Measurements from ENCODE around the gene KCNIP1. TPM values are rescaled to one million over a fixed set of nuclear protein-coding genes. Genes with fewer than 3 reads are reported as not detected.
A peak's percentile ranks its signal among the peaks of the same experiment; 100 is the strongest.

KCNIP1 gene
- total RNA-seq, 1 donor from 2014 or later, result not detected

DNA sequence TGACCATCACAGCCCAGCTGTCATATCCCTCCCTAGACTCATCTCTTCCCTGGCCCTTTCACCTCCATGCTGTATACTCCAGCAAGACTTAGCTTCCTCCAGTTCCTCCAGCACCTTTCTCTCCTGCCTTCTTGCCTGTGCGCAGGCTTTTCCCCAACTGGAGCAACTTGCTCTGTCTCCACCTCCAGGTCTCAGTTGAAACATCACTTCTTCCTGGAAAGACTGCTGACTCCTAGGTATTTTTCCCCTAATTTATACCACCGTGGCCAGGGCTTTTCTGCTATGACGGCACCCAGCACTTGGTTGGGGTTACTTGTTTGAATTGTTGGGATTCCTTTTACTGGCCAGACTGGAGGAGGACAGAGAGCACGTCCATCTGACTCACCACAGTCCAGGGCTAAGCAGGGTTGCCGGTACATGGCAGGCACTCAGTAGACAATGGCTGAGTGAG is 67.5 kb downstream of the KCNIP1 start:
- Mint-ChIP-seq H3K36me3 (ENCODE audit: low read depth) (no peaks in the 10 kb centered on the region), H3K27ac (no peak overlapping the region), H3K4me1 (ENCODE audit: low read depth) (peaks cover 14% of the 10 kb centered on the region), H3K9me3 (no peaks in the 10 kb centered on the region), H3K27me3 (ENCODE audit: low read depth) (peaks cover 50% of the 10 kb centered on the region), H3K4me3 (ENCODE audit: low read depth) (no peak overlapping the region)
- DNase-seq (ENCODE audit: low spot score), result no peak
- intact Hi-C loops (cut with micrococcal nuclease), result no loop called here

DNA sequence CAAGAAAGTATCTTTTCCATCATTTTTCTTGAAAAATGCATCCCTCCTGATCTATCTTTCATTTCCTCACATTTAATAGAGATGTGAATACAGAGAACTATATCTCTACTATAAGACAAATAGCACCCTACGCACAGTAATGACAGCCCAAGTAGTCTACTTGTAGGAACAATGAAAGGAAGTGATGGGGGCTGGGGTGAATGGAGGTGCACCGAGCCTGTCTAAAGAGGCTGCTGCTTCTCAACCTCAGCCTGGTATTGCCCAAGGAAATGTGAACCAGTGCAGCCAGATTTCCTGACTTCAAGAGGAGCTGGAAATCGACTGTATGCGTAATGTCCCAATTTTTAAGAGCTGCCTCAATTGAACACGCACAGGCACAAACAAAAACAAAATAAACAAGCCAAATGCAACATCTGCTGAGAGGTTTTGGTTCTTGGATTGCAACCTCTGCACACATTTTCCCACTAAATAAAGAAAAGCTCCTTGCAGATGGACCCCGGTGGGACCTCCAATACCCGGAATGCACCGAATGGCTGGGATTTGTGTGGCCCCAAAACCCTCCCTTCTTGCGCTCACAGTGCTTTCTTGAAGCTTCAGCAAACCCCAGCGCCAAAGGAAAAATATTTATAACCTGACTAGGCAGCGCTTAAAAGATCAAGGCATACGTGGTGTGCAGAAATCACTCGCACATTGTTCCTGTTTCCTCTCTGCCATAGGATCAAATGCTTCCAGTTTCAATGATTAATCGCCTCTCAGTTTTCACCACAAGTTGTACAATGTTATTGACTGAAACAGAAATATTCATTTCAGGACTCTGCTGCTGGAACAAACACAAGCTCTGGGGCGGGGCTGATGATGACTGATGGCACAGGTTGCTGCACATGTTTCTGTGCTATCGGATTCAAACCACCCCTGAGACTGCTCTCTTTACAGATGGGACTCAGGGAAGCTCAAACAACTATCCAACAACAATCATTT is 68.3 kb downstream of the KCNIP1 start:
- Mint-ChIP-seq H3K27ac (no peak overlapping the region), H3K4me1 (ENCODE audit: low read depth) (peaks cover 14% of the 10 kb centered on the region), H3K9me3 (no peaks in the 10 kb centered on the region), H3K27me3 (ENCODE audit: low read depth) (peaks cover 45% of the 10 kb centered on the region), H3K36me3 (ENCODE audit: low read depth) (no peaks in the 10 kb centered on the region), H3K4me3 (ENCODE audit: low read depth) (no peak overlapping the region)
- peak; percentile 20 for DNase-seq (ENCODE audit: low spot score)
- intact Hi-C loops (cut with micrococcal nuclease), result loop anchor here (1.0 kb wide), 2 partner anchors 25 to 105 kb away; no protein-coding TSS in a partner anchor

DNA sequence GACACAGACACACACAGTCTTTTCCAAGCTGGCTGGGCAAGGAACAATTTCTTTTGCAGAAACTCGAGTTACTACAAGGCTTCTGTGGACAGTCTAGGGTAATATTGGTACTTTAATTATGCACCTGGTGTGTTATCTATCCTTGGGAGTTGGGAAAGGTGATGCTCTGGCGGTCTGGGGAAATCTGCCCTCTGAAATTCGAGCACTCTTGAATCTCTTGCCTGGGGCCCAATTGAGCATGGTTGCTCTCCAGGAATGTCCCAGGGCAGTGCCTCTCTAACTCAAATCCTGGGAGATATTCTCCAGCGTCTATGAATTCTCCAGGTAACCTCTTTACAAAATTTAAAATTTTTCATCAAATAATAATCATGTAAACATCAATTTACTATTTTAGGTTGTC is 69.3 kb downstream of the KCNIP1 start:
- Mint-ChIP-seq H3K27ac (no peak overlapping the region), H3K9me3 (no peaks in the 10 kb centered on the region), H3K4me3 (ENCODE audit: low read depth) (no peak overlapping the region), H3K4me1 (ENCODE audit: low read depth) (peaks cover 14% of the 10 kb centered on the region), H3K36me3 (ENCODE audit: low read depth) (no peaks in the 10 kb centered on the region), H3K27me3 (ENCODE audit: low read depth) (peaks cover 46% of the 10 kb centered on the region)
- intact Hi-C loops (cut with micrococcal nuclease), result no loop called here
- no peak for DNase-seq (ENCODE audit: low spot score)

DNA sequence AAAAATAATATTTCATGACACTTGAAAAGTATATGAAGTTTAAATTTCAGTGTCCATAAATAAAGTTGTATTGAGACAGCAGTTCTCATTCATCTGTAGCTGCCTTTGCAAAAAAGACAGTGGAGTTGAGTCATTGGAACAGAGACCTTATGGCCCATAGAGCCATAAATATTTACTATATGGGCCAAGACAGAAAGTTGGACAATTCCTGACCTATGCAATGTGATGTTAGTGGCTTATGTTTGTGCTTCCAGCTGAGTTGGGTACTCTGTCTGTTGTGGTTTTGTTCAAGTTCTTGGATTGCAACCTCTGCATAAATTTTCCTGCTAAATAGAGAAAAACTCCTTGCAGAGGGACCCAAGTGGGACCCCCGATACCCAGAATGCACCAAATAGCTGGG is 69.8 kb downstream of the KCNIP1 start:
- H3K36me3 Mint-ChIP-seq (ENCODE audit: low read depth), result no peaks in the 10 kb centered on the region
- intact Hi-C loops (cut with micrococcal nuclease), result no loop called here
- no peak overlapping the region for H3K27ac Mint-ChIP-seq
- DNase-seq (ENCODE audit: low spot score), result no peak
- H3K4me3 Mint-ChIP-seq (ENCODE audit: low read depth), result no peak overlapping the region
- H3K9me3 Mint-ChIP-seq, result peaks cover 4% of the 10 kb centered on the region
- H3K27me3 Mint-ChIP-seq (ENCODE audit: low read depth), result peaks cover 52% of the 10 kb centered on the region
- H3K4me1 Mint-ChIP-seq (ENCODE audit: low read depth), result peaks cover 14% of the 10 kb centered on the region

DNA sequence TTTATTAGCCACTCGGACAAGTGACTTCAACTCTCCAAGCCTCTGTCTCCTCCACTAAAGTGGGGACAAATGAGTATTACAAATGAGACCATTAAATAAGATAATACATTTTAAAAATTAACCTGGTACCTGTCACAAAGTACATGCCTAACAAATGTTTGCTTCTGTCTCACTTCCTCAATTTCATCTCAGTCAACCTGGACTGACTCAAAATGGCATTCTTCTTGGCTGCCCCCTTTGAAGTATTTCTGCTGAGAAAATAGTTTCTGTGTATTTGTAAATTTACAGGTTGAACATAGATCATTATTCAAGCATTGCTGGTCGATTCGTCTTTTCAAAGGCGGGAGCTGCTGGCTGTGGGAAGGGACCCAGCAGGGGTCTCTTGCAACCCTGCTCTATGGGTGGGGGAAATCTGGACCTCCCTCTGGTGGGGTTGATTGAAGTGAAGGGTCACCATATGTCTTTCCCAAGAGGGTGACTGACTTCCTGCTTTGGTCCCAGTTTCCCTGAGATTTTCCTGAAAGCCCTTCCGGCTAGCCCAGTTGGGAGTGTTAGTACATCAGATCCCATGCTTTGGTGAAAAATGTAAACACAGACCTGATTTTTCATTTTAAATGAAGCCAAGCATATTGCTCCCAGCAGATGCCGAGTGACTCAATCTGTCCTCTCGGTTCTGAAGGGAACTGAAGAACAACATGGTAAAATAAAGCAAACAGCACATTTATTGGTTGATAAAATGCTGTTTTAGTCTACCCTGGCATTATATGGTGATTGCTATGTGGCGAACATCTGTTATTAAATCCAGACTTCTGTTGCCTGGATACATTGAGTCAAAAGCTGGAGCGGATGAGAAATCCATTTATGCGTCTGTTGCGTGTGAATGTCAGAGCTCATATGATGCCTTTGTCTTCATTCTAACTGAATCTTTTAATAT is 73.0 kb downstream of the KCNIP1 start:
- no peak overlapping the region for H3K27ac Mint-ChIP-seq
- H3K27me3 Mint-ChIP-seq (ENCODE audit: low read depth), result peaks cover 31% of the 10 kb centered on the region
- H3K4me1 Mint-ChIP-seq (ENCODE audit: low read depth), result peaks cover 8% of the 10 kb centered on the region
- intact Hi-C loops (cut with micrococcal nuclease), result no loop called here
- peaks cover 7% of the 10 kb centered on the region for H3K9me3 Mint-ChIP-seq
- H3K4me3 Mint-ChIP-seq (ENCODE audit: low read depth), result no peak overlapping the region
- DNase-seq (ENCODE audit: low spot score), result no peak
- H3K36me3 Mint-ChIP-seq (ENCODE audit: low read depth), result no peaks in the 10 kb centered on the region

DNA sequence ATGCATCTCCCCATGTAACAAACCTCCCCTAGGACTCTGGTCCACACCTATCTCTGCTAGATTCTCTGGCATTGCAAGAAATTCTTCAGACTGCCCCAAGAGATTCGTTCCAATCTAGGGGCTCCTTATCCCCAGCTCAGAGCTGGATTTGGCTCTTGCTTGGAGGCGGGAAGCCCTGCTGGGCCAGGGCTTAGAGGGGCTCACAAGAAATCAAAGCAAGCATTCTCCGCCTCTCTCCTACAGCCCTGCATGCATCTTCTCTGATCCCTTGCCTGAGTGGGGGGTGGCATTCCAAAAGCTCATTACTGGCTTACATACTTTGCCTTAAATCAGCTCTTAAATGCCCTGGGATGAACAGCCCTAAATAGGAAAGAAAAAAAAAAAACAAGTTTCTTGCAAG is 75.8 kb downstream of the KCNIP1 start:
- Mint-ChIP-seq H3K4me1 (ENCODE audit: low read depth) (no peaks in the 10 kb centered on the region), H3K4me3 (ENCODE audit: low read depth) (no peak overlapping the region), H3K36me3 (ENCODE audit: low read depth) (no peaks in the 10 kb centered on the region), H3K27ac (no peak overlapping the region), H3K27me3 (ENCODE audit: low read depth) (peaks cover 26% of the 10 kb centered on the region), H3K9me3 (peaks cover 7% of the 10 kb centered on the region)
- intact Hi-C loops (cut with micrococcal nuclease), result no loop called here
- no peak for DNase-seq (ENCODE audit: low spot score)

DNA sequence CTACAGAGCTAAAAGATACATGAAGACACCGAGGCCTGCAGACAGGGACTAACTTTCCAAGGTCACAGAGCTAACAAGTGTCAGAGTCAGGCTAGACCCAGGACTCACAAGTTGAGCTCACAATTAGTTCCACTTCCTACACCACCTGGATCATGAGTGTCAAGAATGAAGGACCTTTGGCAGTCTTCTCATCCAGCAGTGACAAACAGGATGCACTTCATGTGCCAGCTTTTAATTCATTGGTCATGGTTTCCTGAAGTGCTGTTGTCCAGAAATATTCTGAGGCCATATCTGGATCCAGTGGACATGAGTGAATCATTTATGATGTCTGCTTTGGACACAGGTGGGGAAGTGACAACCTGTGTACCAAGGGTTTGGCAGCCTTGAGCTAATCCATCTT is 77.4 kb downstream of the KCNIP1 start:
- Mint-ChIP-seq H3K27me3 (ENCODE audit: low read depth) (peaks cover 18% of the 10 kb centered on the region), H3K36me3 (ENCODE audit: low read depth) (no peaks in the 10 kb centered on the region), H3K4me3 (ENCODE audit: low read depth) (no peak overlapping the region), H3K9me3 (peaks cover 7% of the 10 kb centered on the region), H3K27ac (no peak overlapping the region), H3K4me1 (ENCODE audit: low read depth) (no peaks in the 10 kb centered on the region)
- intact Hi-C loops (cut with micrococcal nuclease), result no loop called here
- DNase-seq (ENCODE audit: low spot score), result no peak

DNA sequence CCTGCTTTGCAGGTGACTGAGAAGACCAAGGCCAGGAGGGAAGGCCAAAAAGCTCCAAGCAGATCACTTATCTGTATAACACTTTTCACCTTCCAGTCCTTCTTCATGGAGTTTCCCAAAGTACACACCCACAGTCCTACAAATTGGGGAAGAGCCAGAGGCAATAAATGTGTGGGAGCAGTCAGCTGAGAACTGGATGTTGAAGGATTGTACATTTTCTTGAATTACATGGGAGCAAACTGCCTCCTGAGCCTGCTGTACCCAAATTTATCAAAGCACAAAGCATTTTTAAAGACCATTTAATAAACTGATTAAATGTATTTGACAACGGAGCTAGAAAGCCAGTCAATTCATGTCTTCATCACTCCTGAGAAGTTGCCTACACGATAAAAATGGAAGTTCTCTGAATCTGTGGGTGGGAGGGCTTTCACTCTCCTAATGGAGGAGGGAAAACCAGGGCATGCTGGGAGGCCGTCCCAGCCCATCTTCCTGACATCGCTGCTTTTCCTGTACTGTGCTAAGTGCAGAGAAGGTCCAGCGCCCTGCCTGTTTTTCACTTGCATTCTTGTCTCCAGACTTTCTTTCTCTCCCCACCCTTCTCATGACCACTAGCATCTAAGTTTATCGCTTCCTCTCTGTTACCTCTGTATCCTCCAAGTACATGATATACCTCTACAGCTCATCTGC is 79.0 kb downstream of the KCNIP1 start:
- Mint-ChIP-seq H3K9me3 (peaks cover 7% of the 10 kb centered on the region), H3K4me3 (ENCODE audit: low read depth) (no peak overlapping the region), H3K27me3 (ENCODE audit: low read depth) (peaks cover 15% of the 10 kb centered on the region), H3K4me1 (ENCODE audit: low read depth) (no peaks in the 10 kb centered on the region), H3K36me3 (ENCODE audit: low read depth) (no peaks in the 10 kb centered on the region), H3K27ac (no peak overlapping the region)
- intact Hi-C loops (cut with micrococcal nuclease), result no loop called here
- DNase-seq (ENCODE audit: low spot score), result no peak

DNA sequence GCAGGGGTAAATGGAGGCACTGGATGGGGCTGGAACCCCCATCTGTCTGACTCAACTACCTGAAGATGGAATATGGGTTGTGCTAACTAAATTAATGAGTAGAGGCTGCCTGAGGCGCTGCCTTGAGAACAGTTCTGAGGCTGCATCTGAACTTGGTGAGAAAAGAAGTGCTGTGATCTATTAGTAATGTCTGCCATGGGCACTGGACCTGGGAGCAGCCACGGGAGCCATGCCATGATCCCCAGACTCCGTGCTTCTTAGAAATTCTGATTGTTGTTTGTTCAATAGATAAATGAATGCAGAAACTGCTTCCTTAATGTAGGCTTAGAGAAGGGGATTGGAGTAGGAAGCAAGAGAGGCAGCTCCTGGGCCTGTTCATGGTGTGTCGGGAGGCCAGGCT is 80.2 kb downstream of the KCNIP1 start:
- DNase-seq (ENCODE audit: low spot score), result no peak
- Mint-ChIP-seq H3K4me1 (ENCODE audit: low read depth) (no peaks in the 10 kb centered on the region), H3K27me3 (ENCODE audit: low read depth) (peaks cover 4% of the 10 kb centered on the region), H3K36me3 (ENCODE audit: low read depth) (no peaks in the 10 kb centered on the region), H3K27ac (no peak overlapping the region), H3K4me3 (ENCODE audit: low read depth) (no peak overlapping the region), H3K9me3 (no peaks in the 10 kb centered on the region)
- intact Hi-C loops (cut with micrococcal nuclease), result no loop called here

DNA sequence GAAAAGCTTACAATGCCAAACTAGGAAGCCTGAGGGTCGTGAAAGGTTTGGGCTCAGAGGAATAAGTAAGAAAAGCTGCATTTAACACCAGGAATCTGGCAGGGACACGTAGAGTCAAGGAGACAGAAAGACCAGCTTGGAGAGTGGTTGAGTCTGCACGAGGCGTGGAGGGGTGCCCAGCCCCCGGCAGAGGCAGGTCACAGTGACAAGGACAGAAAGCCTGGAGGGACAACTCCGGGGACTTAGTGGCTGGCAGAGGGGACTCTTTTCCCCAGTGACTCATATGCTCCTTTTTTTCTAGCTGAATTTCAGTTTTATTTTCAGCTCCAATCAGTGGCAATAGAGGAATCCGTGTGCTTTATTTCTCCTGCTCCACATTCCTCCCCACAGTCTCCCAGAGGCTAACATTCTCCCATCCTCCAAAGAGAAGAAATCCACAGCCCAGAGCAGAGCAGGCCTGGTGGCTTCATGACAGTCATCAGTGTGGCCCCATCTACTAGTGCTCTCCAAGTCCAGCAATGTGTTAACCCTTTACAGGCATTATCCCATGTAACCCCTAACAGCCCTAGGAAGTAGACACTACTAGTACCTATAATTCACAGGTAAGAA is 80.7 kb downstream of the KCNIP1 start:
- Mint-ChIP-seq H3K36me3 (ENCODE audit: low read depth) (no peaks in the 10 kb centered on the region), H3K27me3 (ENCODE audit: low read depth) (peaks cover 4% of the 10 kb centered on the region), H3K9me3 (no peaks in the 10 kb centered on the region), H3K27ac (no peak overlapping the region), H3K4me3 (ENCODE audit: low read depth) (no peak overlapping the region), H3K4me1 (ENCODE audit: low read depth) (no peaks in the 10 kb centered on the region)
- no peak for DNase-seq (ENCODE audit: low spot score)
- intact Hi-C loops (cut with micrococcal nuclease), result no loop called here

DNA sequence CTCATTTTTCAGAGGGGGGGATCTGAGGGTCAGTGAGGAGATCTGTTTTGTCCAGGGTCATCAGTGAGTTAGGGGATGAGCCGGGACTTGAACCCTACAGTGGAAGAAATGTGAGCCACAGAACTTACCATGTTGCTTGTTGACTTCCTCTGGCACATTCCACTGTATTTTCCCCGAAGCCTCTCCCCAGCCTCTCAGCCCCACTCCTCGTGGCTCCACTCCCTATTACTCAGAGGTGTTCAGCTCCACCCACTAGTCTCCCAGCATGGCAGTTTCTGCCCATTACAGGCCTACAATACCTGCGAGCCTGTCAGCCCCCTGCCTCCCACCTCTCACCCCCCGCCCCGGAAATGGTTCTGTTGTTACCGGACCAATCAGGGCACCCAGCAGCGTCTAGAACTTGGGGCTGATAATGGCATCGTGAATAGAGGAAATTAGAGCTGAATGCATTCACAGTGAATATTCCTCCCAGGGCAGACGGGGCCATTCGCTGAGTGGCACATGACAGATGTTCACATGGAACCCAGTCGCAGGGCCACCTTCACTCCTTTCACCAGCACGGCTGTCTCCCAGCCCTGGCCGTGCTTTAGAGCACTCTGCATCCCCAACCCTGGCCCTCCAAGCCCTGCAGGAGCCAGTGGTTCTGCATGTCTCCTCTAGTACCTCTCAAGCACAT is 81.6 kb downstream of the KCNIP1 start:
- H3K27me3 Mint-ChIP-seq (ENCODE audit: low read depth), result peaks cover 4% of the 10 kb centered on the region
- DNase-seq (ENCODE audit: low spot score), result no peak

DNA sequence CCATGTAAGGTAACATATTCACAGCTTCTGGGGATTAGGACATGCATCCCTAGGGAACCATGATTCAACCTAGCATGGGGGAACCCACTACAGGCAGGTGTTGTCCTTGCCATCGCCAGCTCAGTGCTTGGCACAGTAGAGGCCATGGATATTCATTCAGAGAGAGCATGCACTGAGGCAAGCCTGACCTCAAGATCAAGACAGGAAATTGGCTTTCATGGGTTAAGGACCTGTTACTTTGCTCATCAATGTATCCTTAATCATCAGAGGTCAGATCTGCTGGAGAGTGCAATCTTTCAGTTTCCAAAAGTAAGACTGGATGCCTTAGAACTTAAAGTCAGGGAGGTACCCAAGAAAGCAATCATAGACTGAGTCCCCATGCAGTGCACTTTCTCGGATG is 84.0 kb downstream of the KCNIP1 start:
- intact Hi-C loops (cut with micrococcal nuclease), result no loop called here
- Mint-ChIP-seq H3K4me1 (ENCODE audit: low read depth) (no peaks in the 10 kb centered on the region), H3K36me3 (ENCODE audit: low read depth) (no peaks in the 10 kb centered on the region), H3K4me3 (ENCODE audit: low read depth) (no peak overlapping the region), H3K9me3 (no peaks in the 10 kb centered on the region), H3K27me3 (ENCODE audit: low read depth) (peaks cover 7% of the 10 kb centered on the region), H3K27ac (no peak overlapping the region)
- no peak for DNase-seq (ENCODE audit: low spot score)

More for the DNA sequence above, 81.6 kb downstream of the KCNIP1 start:
- H3K4me1 Mint-ChIP-seq (ENCODE audit: low read depth), result no peaks in the 10 kb centered on the region
- H3K36me3 Mint-ChIP-seq (ENCODE audit: low read depth), result no peaks in the 10 kb centered on the region
- H3K9me3 Mint-ChIP-seq, result no peaks in the 10 kb centered on the region
- no peak overlapping the region for H3K4me3 Mint-ChIP-seq (ENCODE audit: low read depth)
- H3K27ac Mint-ChIP-seq, result no peak overlapping the region
- intact Hi-C loops (cut with micrococcal nuclease), result no loop called here
